Aorta (tissue), 5 donors: ENCODE data around the gene DNAH11. TPM values are rescaled to one million over a fixed set of nuclear protein-coding genes. Genes with fewer than 3 reads are reported as not detected.

Experiments
- ATAC-seq: fragments of 200-7000 bp; cut with Tn5 transposase; one replicate; pipeline ENCODE4 v1.9.1; 2022; ENCODE audit warnings: moderate library complexity; ENCODE audit not compliant: low FRiP score
- DNase-seq, 2 donors: peaks; one replicate each; pipeline ENCODE4 v3.0.0-alpha.2; 2020
- H3K27ac ChIP-seq, 2 donors: one replicate each; pipeline ENCODE4 v1.5.1; 2013; ENCODE audit warnings: low read length in 2 of 2, mild to moderate bottlenecking in 2 of 2, moderate library complexity in 2 of 2, control low read depth in 1 of 2, inconsistent platforms in 1 of 2, low read depth in 1 of 2
- H3K27me3 ChIP-seq, 2 donors: one replicate each; pipeline ENCODE4 v1.6.1; 2013; ENCODE audit warnings: control low read depth in 1 of 2, low read length in 1 of 2, mild to moderate bottlenecking in 1 of 2, moderate library complexity in 1 of 2; ENCODE audit not compliant: insufficient read depth in 2 of 2, control insufficient read depth in 1 of 2
- H3K36me3 ChIP-seq, 2 donors: one replicate each; pipeline ENCODE4 v1.6.1; 2013; ENCODE audit warnings: control low read depth in 1 of 2, low read length in 1 of 2, mild to moderate bottlenecking in 1 of 2; ENCODE audit not compliant: insufficient read depth in 2 of 2, control insufficient read depth in 1 of 2
- H3K4me1 ChIP-seq, 2 donors: one replicate each; pipeline ENCODE4 v1.6.1; 2013; ENCODE audit warnings: low read length in 2 of 2, control low read depth in 1 of 2, mild to moderate bottlenecking in 1 of 2, moderate library complexity in 1 of 2; ENCODE audit not compliant: insufficient read depth in 2 of 2, control insufficient read depth in 1 of 2
- H3K4me3 ChIP-seq, 2 donors: one replicate each; pipeline ENCODE4 v1.5.1; 2013; ENCODE audit warnings: low read length in 2 of 2, control low read depth in 1 of 2, mild to moderate bottlenecking in 1 of 2
- H3K9me3 ChIP-seq: one replicate; pipeline ENCODE4 v1.6.1; 2013; ENCODE audit warnings: mild to moderate bottlenecking, low read length; ENCODE audit not compliant: control insufficient read depth
- WGBS, 2 donors: extraction: QIAGEN DNeasy Blood & Tissue Kit; methylation state at CpG; one replicate each; pipeline ENCODE4 v1.1.7; 2013; 5-methylcytosine and 5-hydroxymethylcytosine counted together
- intact Hi-C, 2 donors: fragments of 100-400 bp; cut with DNase I; formaldehyde crosslinking; loops; one replicate each; pipeline versions ENCODE4 v1.14.2 to v1.15.0; 2022
- polyA plus RNA-seq, 2 donors: library from polyadenylated mRNA; stranded (reverse); fragments of 200-250 nt; gene quantifications; one replicate each; pipeline ENCODE4 v1.2.3, GENCODE V29; 2013
- total RNA-seq, 2 donors: library from RNA; stranded (reverse); fragmentation: NEBNext Ultra II Directional; extraction: Animal tissue kit (Norgen Biotek cat#: 25700); gene quantifications; one replicate each; pipeline ENCODE4 v1.2.1, GENCODE V29; 2021
- donor health status: healthy with polysubstance abuse.
- donor health status: Bipolar disorder and iron deficiency.
- donor health status: DM: no; HTN: no; CAD: no.
- donor health status: DM: no; HTN: no; CAD: no.
- donor health status: DM: yes; HTN: yes; CAD: no.

The DNAH11 gene
- total and polyA plus RNA-seq, 4 donors, result 2.5 to 3.3 (median 2.6) TPM; not detected in 1

DNA sequence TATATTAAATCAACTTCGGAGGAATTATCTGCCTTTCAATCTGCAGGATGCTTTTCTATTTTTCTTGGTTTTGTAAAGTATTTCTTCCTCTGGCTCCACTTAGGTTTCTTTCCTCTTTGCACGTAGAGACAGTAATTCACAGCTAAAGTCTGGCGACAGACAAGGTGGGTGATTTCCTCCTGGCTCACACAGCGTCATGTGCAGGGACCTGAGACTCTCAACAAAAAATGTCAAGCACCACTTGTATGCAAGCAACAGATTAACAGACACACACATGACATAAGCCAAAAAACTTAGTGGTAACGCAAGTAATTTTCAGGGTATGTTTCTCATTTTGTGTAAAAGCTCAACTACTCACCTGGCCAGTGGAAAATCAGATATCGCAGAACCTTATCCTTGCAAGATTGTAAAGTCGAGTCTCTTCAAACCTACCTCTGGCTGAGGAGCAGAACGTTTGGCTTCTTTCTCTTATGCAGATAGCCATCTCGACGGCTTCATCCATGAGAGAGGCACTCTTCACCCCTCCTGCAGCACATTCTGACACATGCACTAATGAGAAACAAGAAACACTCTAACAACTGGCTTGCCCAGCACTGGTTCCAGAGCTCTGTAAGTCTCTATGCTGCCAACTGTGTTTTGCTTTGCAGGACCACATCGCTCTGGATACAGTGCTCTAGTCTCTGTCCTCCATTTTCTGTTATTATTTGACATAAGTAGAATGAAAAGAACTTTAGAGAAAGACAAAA lies 214.9 kb downstream of the DNAH11 start:
- H3K9me3 ChIP-seq, result no peaks in the 10 kb centered on the region
- no peak overlapping the region for H3K27ac ChIP-seq
- 51% methylated on average over 11 of the region's 11 CpGs for WGBS, 2 donors
- H3K4me3 ChIP-seq, result no peak overlapping the region
- H3K4me1 ChIP-seq, result no peaks in the 10 kb centered on the region
- ATAC-seq (no peak), DNase-seq (no peak)
- no peaks in the 10 kb centered on the region for H3K36me3 ChIP-seq
- intact Hi-C loops, result no loop called here
- no peaks in the 10 kb centered on the region for H3K27me3 ChIP-seq

DNA sequence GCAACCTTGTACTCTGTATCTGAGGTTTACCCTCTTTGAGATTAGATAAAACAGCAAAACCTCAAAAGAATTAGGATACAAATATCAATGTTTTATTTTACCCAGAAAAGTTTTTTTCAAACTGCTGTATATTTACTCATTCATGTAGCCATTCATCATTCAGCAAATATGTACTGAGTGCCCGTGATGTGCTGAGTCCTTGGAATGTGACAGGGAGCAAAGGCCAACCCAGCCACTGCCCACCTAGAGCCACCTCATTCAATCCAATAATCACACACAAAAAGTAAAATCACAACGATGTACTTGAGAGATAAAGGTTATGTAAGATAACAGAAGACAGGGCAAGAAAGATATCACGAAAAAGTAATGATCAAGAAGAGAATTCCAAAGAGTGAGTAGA lies 215.4 kb downstream of the DNAH11 start:
- intact Hi-C loops, result no loop called here
- Histone ChIP-seq H3K36me3 (no peaks in the 10 kb centered on the region), H3K27me3 (no peaks in the 10 kb centered on the region), H3K4me3 (no peak overlapping the region), H3K27ac (no peak overlapping the region), H3K9me3 (no peaks in the 10 kb centered on the region), H3K4me1 (no peaks in the 10 kb centered on the region)
- ATAC-seq (no peak), DNase-seq (no peak)
- WGBS, 2 donors, result 52 to 56% methylated on average over 3 of the region's 3 CpGs

DNA sequence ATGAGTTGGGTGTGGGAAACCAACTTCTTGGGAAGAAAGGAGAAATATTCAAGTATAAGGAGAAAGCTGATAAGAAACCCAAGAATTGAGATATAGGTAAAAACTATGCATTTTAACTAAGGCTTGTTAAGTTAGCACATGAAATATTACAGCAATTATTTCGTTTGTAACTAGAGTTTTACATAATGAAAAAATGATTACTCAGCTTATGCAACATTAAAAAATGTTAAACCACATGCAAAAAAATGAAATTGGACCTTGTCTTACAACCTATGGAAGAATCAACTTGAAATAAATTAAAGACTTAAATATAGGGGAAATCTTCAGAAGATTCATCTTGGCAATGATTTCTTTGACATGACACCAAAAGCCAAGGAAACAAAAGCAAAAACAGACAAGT lies 219.6 kb downstream of the DNAH11 start:
- intact Hi-C loops, result no loop called here
- ATAC-seq, result no peak
- Histone ChIP-seq H3K36me3 (no peaks in the 10 kb centered on the region), H3K4me3 (no peak overlapping the region), H3K27me3 (no peaks in the 10 kb centered on the region), H3K27ac (no peak overlapping the region), H3K9me3 (no peaks in the 10 kb centered on the region), H3K4me1 (no peaks in the 10 kb centered on the region)
- no peak for DNase-seq
- 11 to 31% methylated on average over 1 of the region's 1 CpG for WGBS, 2 donors

DNA sequence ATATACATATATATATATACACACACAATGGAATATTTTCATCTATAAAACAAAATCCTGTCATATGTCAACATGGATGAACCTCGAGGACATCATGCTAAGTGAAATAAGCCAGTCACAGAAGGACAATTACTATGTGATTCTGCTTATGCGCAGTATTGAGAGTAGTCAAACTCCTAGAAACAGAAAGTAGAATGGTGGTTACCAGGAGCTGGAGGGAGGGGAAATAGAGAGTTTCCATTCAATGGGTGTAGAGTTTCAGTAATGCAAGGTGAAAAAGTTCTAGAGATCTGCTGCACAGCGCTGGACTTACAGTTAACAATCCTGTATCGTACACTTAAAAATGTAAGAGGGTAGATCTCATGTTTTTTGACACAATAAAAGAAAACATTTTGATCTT lies 221.0 kb downstream of the DNAH11 start:
- H3K4me1 ChIP-seq, result no peaks in the 10 kb centered on the region
- no peak overlapping the region for H3K4me3 ChIP-seq
- no peak for ATAC-seq
- WGBS, 2 donors, result 88 to 89% methylated on average over 4 of the region's 4 CpGs
- H3K27ac ChIP-seq, result no peak overlapping the region
- no peak for DNase-seq
- intact Hi-C loops, result no loop called here
- H3K27me3 ChIP-seq, result no peaks in the 10 kb centered on the region
- no peaks in the 10 kb centered on the region for H3K9me3 ChIP-seq
- H3K36me3 ChIP-seq, result no peaks in the 10 kb centered on the region

DNA sequence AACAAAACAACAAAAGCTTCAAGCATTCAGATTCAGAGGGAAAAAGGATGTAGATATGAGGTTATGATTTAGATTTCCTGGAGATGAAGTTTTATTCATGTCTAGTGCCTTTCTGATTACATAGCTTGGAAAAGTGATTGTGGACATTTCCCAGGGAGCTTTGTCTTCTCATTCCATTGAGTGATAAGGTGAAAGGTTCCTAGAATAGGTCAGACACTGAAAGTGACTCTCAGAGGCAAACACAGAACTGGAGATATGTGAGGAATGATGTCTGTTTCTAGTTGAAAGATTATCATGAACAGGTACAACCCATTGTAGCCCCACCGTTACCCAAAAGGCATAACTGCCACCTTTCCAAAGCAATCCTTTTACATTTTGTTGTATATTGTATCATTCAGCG lies 223.4 kb downstream of the DNAH11 start:
- Histone ChIP-seq H3K27ac (no peak overlapping the region), H3K27me3 (no peaks in the 10 kb centered on the region), H3K4me1 (no peaks in the 10 kb centered on the region), H3K4me3 (no peak overlapping the region), H3K36me3 (no peaks in the 10 kb centered on the region), H3K9me3 (no peaks in the 10 kb centered on the region)
- WGBS, 2 donors, result 69 to 76% methylated on average over 2 of the region's 2 CpGs
- DNase-seq (no peak), ATAC-seq (no peak)
- intact Hi-C loops, result no loop called here

DNA sequence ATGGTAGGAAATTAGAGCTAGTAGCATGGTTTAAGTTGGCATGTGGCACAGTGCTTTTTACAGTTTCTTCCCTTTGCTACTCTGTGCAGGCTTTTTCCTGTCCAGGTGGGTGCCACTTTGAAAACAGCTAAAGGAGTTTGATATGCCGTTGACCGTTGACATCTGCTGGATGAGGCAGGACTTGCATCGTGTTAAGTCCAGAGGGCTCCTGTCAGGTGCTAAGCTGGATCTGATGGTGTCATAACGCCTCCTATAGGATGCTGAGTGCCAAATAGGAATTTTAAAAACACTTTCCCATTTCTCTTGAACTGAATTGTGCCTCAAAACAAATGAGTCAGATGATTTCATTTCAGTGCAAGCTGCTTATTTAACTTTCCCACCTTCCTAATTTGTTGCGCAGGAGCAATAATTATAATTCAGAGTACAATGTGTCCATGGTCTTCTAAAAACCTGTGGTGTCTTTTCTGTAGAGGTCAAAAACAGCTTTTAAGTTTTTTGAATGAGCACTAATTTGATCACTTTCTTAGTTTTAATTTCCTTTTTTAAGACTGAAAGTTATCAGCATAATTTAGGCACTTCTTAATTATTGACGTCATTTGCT lies 224.6 kb downstream of the DNAH11 start:
- no peak for ATAC-seq
- intact Hi-C loops, result no loop called here
- WGBS, 2 donors, result 18 to 21% methylated on average over 6 of the region's 6 CpGs
- Histone ChIP-seq H3K27me3 (no peaks in the 10 kb centered on the region), H3K27ac (no peak overlapping the region), H3K4me1 (no peaks in the 10 kb centered on the region), H3K4me3 (no peak overlapping the region), H3K9me3 (no peaks in the 10 kb centered on the region), H3K36me3 (no peaks in the 10 kb centered on the region)
- DNase-seq, result no peak

DNA sequence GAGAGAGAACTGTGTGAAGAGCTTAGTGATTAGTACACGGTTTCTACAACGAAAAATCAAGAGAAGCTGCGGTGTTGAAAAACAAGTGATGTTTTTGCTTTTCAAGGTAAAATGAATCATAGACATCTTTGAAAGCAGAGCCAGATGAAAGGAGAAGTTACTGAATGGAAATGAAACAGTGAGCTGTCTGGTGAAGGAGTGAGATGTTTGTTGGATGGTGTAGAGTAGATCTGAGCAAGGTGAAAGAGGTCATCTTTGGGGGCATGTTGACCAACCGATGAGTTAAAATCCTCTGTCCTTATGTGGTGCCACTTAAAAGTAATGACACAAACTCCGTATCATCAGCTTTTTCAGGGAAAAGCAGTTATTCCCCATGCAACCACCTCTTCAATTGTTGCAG lies 225.4 kb downstream of the DNAH11 start:
- no peaks in the 10 kb centered on the region for H3K36me3 ChIP-seq
- no peaks in the 10 kb centered on the region for H3K4me1 ChIP-seq
- no peak for DNase-seq
- WGBS, 2 donors, result 50 to 63% methylated on average over 5 of the region's 5 CpGs
- no peaks in the 10 kb centered on the region for H3K27me3 ChIP-seq
- no peak for ATAC-seq
- H3K4me3 ChIP-seq, result no peak overlapping the region
- H3K9me3 ChIP-seq, result no peaks in the 10 kb centered on the region
- intact Hi-C loops, result no loop called here
- H3K27ac ChIP-seq, result no peak overlapping the region

DNA sequence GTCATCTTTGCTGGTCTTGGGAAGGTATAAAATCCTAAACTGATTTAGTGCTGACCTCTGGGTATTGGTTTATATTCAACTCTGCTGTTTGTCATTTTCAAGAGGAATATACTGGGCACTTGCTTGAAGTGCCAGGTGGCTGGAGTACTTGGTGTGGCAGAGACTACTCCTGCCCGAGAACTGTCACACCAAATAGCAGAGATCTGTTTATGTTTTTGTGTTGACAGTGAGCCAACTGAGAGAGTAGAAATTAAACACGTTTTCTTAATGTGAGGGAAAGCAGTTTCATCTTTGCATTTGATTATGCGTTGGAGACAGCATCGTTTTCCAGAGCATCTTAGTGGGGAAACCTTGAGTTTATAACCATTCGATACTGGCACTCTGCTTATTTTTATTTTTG lies 228.4 kb downstream of the DNAH11 start:
- H3K27ac ChIP-seq, result no peak overlapping the region
- no peaks in the 10 kb centered on the region for H3K4me1 ChIP-seq
- 47 to 60% methylated on average over 5 of the region's 5 CpGs for WGBS, 2 donors
- ATAC-seq (no peak), DNase-seq (no peak)
- H3K9me3 ChIP-seq, result peaks cover 1% of the 10 kb centered on the region
- H3K27me3 ChIP-seq, result no peaks in the 10 kb centered on the region
- intact Hi-C loops, result no loop called here
- H3K4me3 ChIP-seq, result no peak overlapping the region
- H3K36me3 ChIP-seq, result no peaks in the 10 kb centered on the region

DNA sequence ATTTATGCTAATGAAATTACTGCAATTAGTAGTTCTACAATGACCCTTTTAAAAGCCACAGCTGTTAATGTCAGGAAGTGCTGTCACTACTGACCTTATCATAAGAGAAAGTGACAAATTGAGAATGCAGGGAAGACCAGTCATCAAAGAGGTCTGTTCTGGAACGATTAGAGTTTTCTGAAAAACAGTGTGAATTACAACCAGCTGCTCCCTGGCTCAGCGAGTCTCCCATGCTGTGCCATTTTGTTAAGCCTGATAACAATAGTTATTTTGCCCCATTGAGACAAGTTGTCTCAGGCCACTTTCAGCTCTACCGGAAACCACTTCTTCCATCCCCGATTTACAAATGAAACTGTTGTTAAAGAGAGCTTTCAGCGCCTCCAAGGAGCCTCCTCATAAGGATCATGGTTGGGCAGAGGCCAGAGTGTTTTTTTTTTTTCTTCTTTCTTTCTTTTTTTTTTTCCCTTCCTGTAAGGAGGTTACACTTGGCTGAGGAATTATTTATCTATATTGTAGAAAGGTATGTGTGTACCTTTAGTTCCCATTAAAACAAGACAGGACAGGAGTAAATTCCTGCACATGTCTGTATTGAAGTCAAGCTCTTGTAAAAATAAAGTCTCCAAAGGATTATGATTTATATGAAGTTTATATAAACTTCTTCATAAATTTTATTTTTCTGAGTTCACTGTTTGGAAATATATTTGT lies 229.2 kb downstream of the DNAH11 start:
- WGBS, 2 donors, result 3 to 4% methylated on average over 5 of the region's 5 CpGs
- ATAC-seq (no peak), DNase-seq (no peak)
- H3K27me3 ChIP-seq, result no peaks in the 10 kb centered on the region
- no peak overlapping the region for H3K27ac ChIP-seq
- intact Hi-C loops, result no loop called here
- H3K36me3 ChIP-seq, result no peaks in the 10 kb centered on the region
- H3K4me3 ChIP-seq, result no peak overlapping the region
- H3K4me1 ChIP-seq, result no peaks in the 10 kb centered on the region
- H3K9me3 ChIP-seq, result peaks cover 1% of the 10 kb centered on the region
